HepG2 (cell line): ENCODE results near the gene KIAA0040. TPM values are rescaled to one million over a fixed set of nuclear protein-coding genes. Genes with fewer than 3 reads are reported as not detected.

ENCODE experiments used
- ATAC-seq: fragments of 200-7000 bp; cut with Tn5 transposase; 3 replicates; pipeline ENCODE4 v1.9.1; 2020; ENCODE audit warnings: mild to moderate bottlenecking, moderate library complexity
- BruUV-seq: library from RNA; stranded (reverse); fragments of 400-500 nt; replicated peaks from 2 replicates; lab custom pipeline; 2021; lab: Mats Ljungman, UMichigan
- CTCF ChIA-PET: fragments of 300-600 bp; formaldehyde crosslinking; extraction: SDS; loops from one replicate; lab custom pipeline; 2021; ENCODE audit warnings: low total read pairs, inconsistent platforms, low intra/inter-chr PET ratio; lab: Yijun Ruan, JAX
- POLR2A ChIA-PET: fragments of 350-600 bp; sonication (Branson Sonifier 250); formaldehyde crosslinking; loops from one replicate; lab custom pipeline; 2020; ENCODE audit warnings: antibody characterized with exemption, inconsistent platforms; lab: Yijun Ruan, JAX
- DNase-seq: peaks from one replicate; pipeline ENCODE4 v3.0.0-alpha.2; 2015; ENCODE audit warnings: low spot score
- FAIRE-seq: peaks from 3 replicates; lab custom pipeline; 2011; peaks lifted over from hg19 to GRCh38; lab: Jason Lieb, UNC
- H2AFZ ChIP-seq: one replicate; pipeline ENCODE4 v1.6.1; 2011; ENCODE audit warnings: low read length, inconsistent platforms
- H3K27ac ChIP-seq: fragments of 300-600 bp; 3 replicates; pipeline ENCODE4 v1.8.0; 2011; ENCODE audit warnings: mixed run types, mild to moderate bottlenecking, mixed read lengths, low read length, inconsistent platforms; ENCODE audit not compliant: insufficient read depth; ENCODE audit errors: extremely low read length
- H3K27me3 ChIP-seq, 2 experiments: fragments of 200-600 bp in 1 of 2; 2 replicates in 1 of 2; 3 replicates in 1 of 2; pipeline versions ENCODE4 v1.6.0 to v1.8.0; 2011; ENCODE audit warnings: low read length in 2 of 2, mild to moderate bottlenecking in 2 of 2, moderate library complexity in 2 of 2, inconsistent platforms in 1 of 2; ENCODE audit not compliant: insufficient read depth in 2 of 2, control insufficient read depth in 1 of 2
- H3K36me3 ChIP-seq, 2 experiments: fragments of 200-600 bp in 1 of 2; replicated peaks in 1 of 2; 2 replicates in 1 of 2; 3 replicates in 1 of 2; pipeline versions ENCODE4 v1.5.1 to v1.8.0; 2011; ENCODE audit warnings: low read length in 2 of 2, inconsistent platforms in 1 of 2; ENCODE audit not compliant: insufficient read depth in 2 of 2, control insufficient read depth in 1 of 2
- H3K4me1 ChIP-seq: 2 replicates; pipeline ENCODE4 v1.5.1; 2012; ENCODE audit warnings: low read length, inconsistent platforms; ENCODE audit not compliant: insufficient read depth
- H3K4me2 ChIP-seq: 2 replicates; pipeline ENCODE4 v1.6.0; 2011; ENCODE audit warnings: low read depth, low read length, inconsistent platforms
- H3K4me3 ChIP-seq, 3 experiments: fragments of 200-600 bp in 1 of 3; sonication (generic), shearing (Covaris generic) in 1 of 3; replicated peaks in 1 of 3; 2 replicates each; pipeline ENCODE4 v1.5.1; 2011 to 2016; ENCODE audit warnings: low read length in 3 of 3, inconsistent platforms in 2 of 3, low read depth in 2 of 3, mild to moderate bottlenecking in 2 of 3, control low read depth in 1 of 3, mixed read lengths in 1 of 3; ENCODE audit not compliant: insufficient read depth in 1 of 3
- H3K79me2 ChIP-seq: one replicate; pipeline ENCODE4 v1.6.1; 2011; ENCODE audit warnings: low read length, inconsistent platforms; ENCODE audit not compliant: insufficient read depth
- H3K9ac ChIP-seq: 2 replicates; pipeline ENCODE4 v1.6.0; 2011; ENCODE audit warnings: mild to moderate bottlenecking, low read depth, low read length, inconsistent platforms; ENCODE audit not compliant: insufficient read depth
- H3K9me3 ChIP-seq: 2 replicates; pipeline ENCODE4 v1.5.1; 2012; ENCODE audit warnings: mild to moderate bottlenecking, low read length
- H4K20me1 ChIP-seq: 2 replicates; pipeline ENCODE4 v1.6.0; 2011; ENCODE audit warnings: inconsistent platforms, mild to moderate bottlenecking, low read length, moderate library complexity; ENCODE audit not compliant: insufficient read depth
- ARNT2 ChIP-seq: sonication (generic); formaldehyde crosslinking; IDR thresholded peaks from 2 replicates; pipeline ENCODE4 v1.8.0; 2022; ENCODE audit warnings: mild to moderate bottlenecking, low read depth, missing genetic modification reagents, moderate library complexity
- FLYWCH1 ChIP-seq: sonication (generic); formaldehyde crosslinking; IDR thresholded peaks from 2 replicates; pipeline ENCODE4 v1.8.1; 2023; ENCODE audit warnings: mild to moderate bottlenecking, missing genetic modification reagents
- FOSL1 ChIP-seq: sonication (generic); formaldehyde crosslinking; IDR thresholded peaks from 2 replicates; pipeline ENCODE4 v1.9.0; 2021; ENCODE audit warnings: missing genetic modification reagents, borderline replicate concordance
- KLF9 ChIP-seq: IDR thresholded peaks from 2 replicates; pipeline ENCODE4 v1.6.1; 2016; ENCODE audit warnings: low read depth
- NAIF1 ChIP-seq: sonication (generic); formaldehyde crosslinking; IDR thresholded peaks from 2 replicates; pipeline ENCODE4 v1.5.0; 2020; ENCODE audit warnings: mild to moderate bottlenecking, missing genetic modification reagents, borderline replicate concordance
- NFIB ChIP-seq: sonication (generic); formaldehyde crosslinking; IDR thresholded peaks from 2 replicates; pipeline ENCODE4 v1.9.0; 2021; ENCODE audit warnings: missing genetic modification reagents, mild to moderate bottlenecking, borderline replicate concordance
- NFRKB ChIP-seq: fragments of 450-650 bp; IDR thresholded peaks from 2 replicates; pipeline ENCODE4 v1.6.1; 2017
- PHF21A ChIP-seq: sonication (generic); formaldehyde crosslinking; IDR thresholded peaks from 2 replicates; pipeline ENCODE4 v1.5.0; 2020; ENCODE audit warnings: mild to moderate bottlenecking, missing genetic modification reagents
- TEAD2 ChIP-seq: sonication (generic); formaldehyde crosslinking; IDR thresholded peaks from 2 replicates; pipeline ENCODE4 v1.9.0; 2021; ENCODE audit warnings: missing genetic modification reagents
- THYN1 ChIP-seq: sonication (generic); formaldehyde crosslinking; IDR thresholded peaks from 2 replicates; pipeline ENCODE4 v1.8.1; 2023; ENCODE audit warnings: low read depth, mild to moderate bottlenecking, moderate library complexity, missing genetic modification reagents, borderline replicate concordance
- TRIM24 ChIP-seq: sonication (generic); formaldehyde crosslinking; IDR thresholded peaks from 2 replicates; pipeline ENCODE4 v1.8.0; 2022; ENCODE audit warnings: mild to moderate bottlenecking, missing genetic modification reagents
- ZKSCAN8 ChIP-seq: IDR thresholded peaks from 2 replicates; pipeline ENCODE4 v1.6.1; 2016; ENCODE audit warnings: borderline replicate concordance, missing genetic modification reagents, missing compliant biosample characterization
- ZNF430 ChIP-seq: sonication (generic); formaldehyde crosslinking; IDR thresholded peaks from 2 replicates; pipeline ENCODE4 v1.9.0; 2021; ENCODE audit warnings: mild to moderate bottlenecking, missing genetic modification reagents
- ZNF816 ChIP-seq: sonication (generic); formaldehyde crosslinking; IDR thresholded peaks from 2 replicates; pipeline ENCODE4 v1.8.0; 2022; ENCODE audit warnings: missing genetic modification reagents, mild to moderate bottlenecking, borderline replicate concordance
- WGBS: methylation state at CpG from one replicate; pipeline ENCODE4 v1.1.6; 2017; ENCODE audit warnings: low lambda C conversion rate; 5-methylcytosine and 5-hydroxymethylcytosine counted together
- in situ Hi-C: cut with HindIII; loops from 2 replicates; pipeline ENCODE4 v1.10.0; 2017; ENCODE audit warnings: low pct_unique_long_range_greater_than_20kb; ENCODE audit not compliant: extremely low pct_ligation_motif_present
- intact Hi-C: fragments of 100-400 bp; cut with micrococcal nuclease; formaldehyde crosslinking; loops from one replicate; pipeline ENCODE4 v1.10.0; 2022; ENCODE audit not compliant: unreplicated experiment
- polyA plus RNA-seq, 8 experiments: library from polyadenylated mRNA; depleted of rRNA in 3 of 8; stranded (reverse) in 7 of 8; unstranded in 1 of 8; fragments of >200 nt; fragmentation: Illumina TruSeq in 4 of 8; extraction: Trizol in 4 of 8; gene quantifications; 2 replicates each; pipeline versions ENCODE4 v1.2.1 to v1.2.3, GENCODE V29; 2011 to 2016; ENCODE audit warnings: low read depth in 4 of 8, missing spikeins in 1 of 8, mixed read lengths in 1 of 8; ENCODE audit not compliant: insufficient read depth in 1 of 8
- total RNA-seq, 5 experiments: library from RNA; depleted of rRNA; stranded (reverse); fragments of >200 nt; fragmentation: Illumina TruSeq; extraction: Trizol; gene quantifications; 2 replicates each; pipeline ENCODE4 v1.2.3, GENCODE V29; 2016; ENCODE audit warnings: low read depth in 1 of 5
- TF ChIP-seq, protein P1 (sequence below): sonication (generic); formaldehyde crosslinking; IDR thresholded peaks from 2 replicates; pipeline ENCODE4 v1.4.0; 2020; ENCODE audit warnings: missing genetic modification reagents
- TF ChIP-seq, protein P2 (sequence below): sonication (generic); formaldehyde crosslinking; IDR thresholded peaks from 2 replicates; pipeline ENCODE4 v1.4.0; 2020; ENCODE audit warnings: missing genetic modification reagents
- TF ChIP-seq, protein P3 (sequence below): sonication (generic); formaldehyde crosslinking; IDR thresholded peaks from 2 replicates; pipeline ENCODE4 v1.5.0; 2020; ENCODE audit warnings: mild to moderate bottlenecking, low read depth, missing genetic modification reagents, borderline replicate concordance

KIAA0040 gene
- total and polyA plus RNA-seq, 2 of the 13 experiments (the other 11 are each of a cell fraction or from before 2014, with no cell fraction given) = 0.24 to 0.26 TPM

DNA sequence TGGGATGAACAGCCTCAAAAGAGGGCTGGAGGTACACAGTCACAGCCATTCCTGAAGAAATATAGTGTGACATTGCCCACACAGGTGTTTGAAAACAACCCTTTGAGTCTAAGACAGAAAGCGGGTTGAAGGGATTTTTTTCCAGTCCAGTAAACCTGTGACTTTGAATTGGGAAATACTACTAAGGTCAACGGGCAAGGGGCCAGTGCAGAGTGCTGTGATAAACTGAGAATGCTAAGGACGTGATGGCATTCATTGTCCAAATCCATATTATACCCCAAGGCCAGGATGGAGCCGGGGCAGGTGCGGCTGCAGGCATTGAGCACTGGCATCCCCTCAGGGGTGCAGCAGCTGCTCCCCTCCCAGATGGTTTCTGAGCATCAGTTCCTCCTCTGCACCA is 36.6 kb downstream of the KIAA0040 start:
- ATAC-seq (no peak), DNase-seq (no peak), FAIRE-seq (no peak)
- Histone ChIP-seq H3K27me3 (no peaks in the 10 kb centered on the region), H3K36me3 (no peaks in the 10 kb centered on the region), H2AFZ (no peak overlapping the region), H3K79me2 (no peaks in the 10 kb centered on the region), H3K9me3 (no peaks in the 10 kb centered on the region), H3K9ac (no peak overlapping the region), H3K27ac (no peak overlapping the region), H4K20me1 (no peaks in the 10 kb centered on the region), H3K4me1 (no peaks in the 10 kb centered on the region), H3K4me2 (no peak overlapping the region), H3K4me3 (no peak overlapping the region)
- in situ Hi-C loops (loop anchor here (25.0 kb wide), 3 partner anchors 731 to 1681 kb away; no protein-coding TSS in a partner anchor), intact Hi-C loops (loop anchor here (10.0 kb wide), 1 partner anchor 919 kb away; no protein-coding TSS in a partner anchor)
- BruUV-seq = no TSS peak
- ChIA-PET POLR2A (no interaction called here), CTCF (interaction anchor here (1.3 to 2.0 kb wide), 2 partner anchors 163 to 732 kb away, joined by 3 to 39 read pairs; no protein-coding TSS in a partner anchor)
- TF ChIP-seq FLYWCH1 (CRISPR knock-in tag) (no peak), FOSL1 (CRISPR knock-in tag) (no peak), PHF21A (CRISPR knock-in tag) (no peak)
- 0% methylated on average over 3 of the region's 5 CpGs for WGBS

DNA sequence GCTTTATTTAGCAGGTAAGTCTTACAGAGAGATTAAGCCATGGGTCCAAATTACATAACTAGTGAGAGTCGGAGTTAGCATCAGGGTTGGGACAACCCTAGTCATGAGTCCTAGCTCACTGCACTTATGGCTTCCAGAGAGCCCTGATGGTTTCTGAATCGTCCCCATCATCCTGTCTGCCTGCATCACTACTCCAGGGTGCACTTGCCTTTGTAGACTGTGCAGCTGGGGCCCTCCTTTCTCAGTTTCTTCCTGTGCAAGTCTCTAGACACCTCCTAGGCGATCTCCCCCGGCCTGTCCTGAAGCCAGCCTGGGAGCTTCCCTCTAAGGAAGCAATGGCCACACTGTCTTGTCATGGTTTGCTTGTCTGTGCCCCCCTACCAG is 37.1 kb downstream of the KIAA0040 start:
- DNase-seq (no peak), ATAC-seq (no peak), FAIRE-seq (no peak)
- no peaks in the 10 kb centered on the region for H3K9me3 ChIP-seq
- WGBS = 0% methylated on average over 4 of the region's 4 CpGs
- no TSS peak for BruUV-seq
- H4K20me1 ChIP-seq = no peaks in the 10 kb centered on the region
- no peak overlapping the region for H3K4me3 ChIP-seq
- no peak overlapping the region for H3K4me2 ChIP-seq
- H3K4me1 ChIP-seq = no peaks in the 10 kb centered on the region
- no peaks in the 10 kb centered on the region for H3K79me2 ChIP-seq
- ChIA-PET CTCF (interaction anchor here (1.0 to 2.0 kb wide), 4 partner anchors 66 to 732 kb away, joined by 3 to 39 read pairs (median 3); no protein-coding TSS in a partner anchor), POLR2A (interaction anchor here (1.4 kb wide), 1 partner anchor 126 kb away, joined by 3 read pairs; no protein-coding TSS in a partner anchor)
- in situ Hi-C loops (loop anchor here (25.0 kb wide), 3 partner anchors 732 to 1682 kb away; no protein-coding TSS in a partner anchor), intact Hi-C loops (loop anchor here (10.0 kb wide), 1 partner anchor 919 kb away; no protein-coding TSS in a partner anchor)
- no peaks in the 10 kb centered on the region for H3K27me3 ChIP-seq
- no peak overlapping the region for H3K9ac ChIP-seq
- H2AFZ ChIP-seq = no peak overlapping the region
- no peak overlapping the region for H3K27ac ChIP-seq
- H3K36me3 ChIP-seq = no peaks in the 10 kb centered on the region
- TF ChIP-seq NFRKB = no peak
- TF ChIP-seq ZNF430 (CRISPR knock-in tag) = no peak
- no peak for TF ChIP-seq ZKSCAN8 (CRISPR knock-in tag)
- no peak for TF ChIP-seq NAIF1 (CRISPR knock-in tag)
- TF ChIP-seq, protein P1, sequence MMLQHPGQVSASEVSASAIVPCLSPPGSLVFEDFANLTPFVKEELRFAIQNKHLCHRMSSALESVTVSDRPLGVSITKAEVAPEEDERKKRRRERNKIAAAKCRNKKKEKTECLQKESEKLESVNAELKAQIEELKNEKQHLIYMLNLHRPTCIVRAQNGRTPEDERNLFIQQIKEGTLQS (CRISPR knock-in tag) = no peak
- no peak for TF ChIP-seq ARNT2 (CRISPR knock-in tag)
- TF ChIP-seq ZNF816 (CRISPR knock-in tag) = no peak
- TF ChIP-seq TRIM24 (CRISPR knock-in tag) = no peak
- TF ChIP-seq, protein P2, sequence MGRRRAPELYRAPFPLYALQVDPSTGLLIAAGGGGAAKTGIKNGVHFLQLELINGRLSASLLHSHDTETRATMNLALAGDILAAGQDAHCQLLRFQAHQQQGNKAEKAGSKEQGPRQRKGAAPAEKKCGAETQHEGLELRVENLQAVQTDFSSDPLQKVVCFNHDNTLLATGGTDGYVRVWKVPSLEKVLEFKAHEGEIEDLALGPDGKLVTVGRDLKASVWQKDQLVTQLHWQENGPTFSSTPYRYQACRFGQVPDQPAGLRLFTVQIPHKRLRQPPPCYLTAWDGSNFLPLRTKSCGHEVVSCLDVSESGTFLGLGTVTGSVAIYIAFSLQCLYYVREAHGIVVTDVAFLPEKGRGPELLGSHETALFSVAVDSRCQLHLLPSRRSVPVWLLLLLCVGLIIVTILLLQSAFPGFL (CRISPR knock-in tag) = no peak
- no peak for TF ChIP-seq NFIB (CRISPR knock-in tag)
- TF ChIP-seq, protein P3, sequence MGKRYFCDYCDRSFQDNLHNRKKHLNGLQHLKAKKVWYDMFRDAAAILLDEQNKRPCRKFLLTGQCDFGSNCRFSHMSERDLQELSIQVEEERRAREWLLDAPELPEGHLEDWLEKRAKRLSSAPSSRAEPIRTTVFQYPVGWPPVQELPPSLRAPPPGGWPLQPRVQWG = no peak
- TF ChIP-seq TEAD2 (CRISPR knock-in tag) = no peak
- no peak for TF ChIP-seq THYN1 (CRISPR knock-in tag)
- no peak for TF ChIP-seq KLF9
